ENCODE results near the gene IP6K3.

GRCh38 chr6:33688451-33689147 is 58.1 kb downstream of the IP6K3 start:
- TF ChIP-seq, protein P1, sequence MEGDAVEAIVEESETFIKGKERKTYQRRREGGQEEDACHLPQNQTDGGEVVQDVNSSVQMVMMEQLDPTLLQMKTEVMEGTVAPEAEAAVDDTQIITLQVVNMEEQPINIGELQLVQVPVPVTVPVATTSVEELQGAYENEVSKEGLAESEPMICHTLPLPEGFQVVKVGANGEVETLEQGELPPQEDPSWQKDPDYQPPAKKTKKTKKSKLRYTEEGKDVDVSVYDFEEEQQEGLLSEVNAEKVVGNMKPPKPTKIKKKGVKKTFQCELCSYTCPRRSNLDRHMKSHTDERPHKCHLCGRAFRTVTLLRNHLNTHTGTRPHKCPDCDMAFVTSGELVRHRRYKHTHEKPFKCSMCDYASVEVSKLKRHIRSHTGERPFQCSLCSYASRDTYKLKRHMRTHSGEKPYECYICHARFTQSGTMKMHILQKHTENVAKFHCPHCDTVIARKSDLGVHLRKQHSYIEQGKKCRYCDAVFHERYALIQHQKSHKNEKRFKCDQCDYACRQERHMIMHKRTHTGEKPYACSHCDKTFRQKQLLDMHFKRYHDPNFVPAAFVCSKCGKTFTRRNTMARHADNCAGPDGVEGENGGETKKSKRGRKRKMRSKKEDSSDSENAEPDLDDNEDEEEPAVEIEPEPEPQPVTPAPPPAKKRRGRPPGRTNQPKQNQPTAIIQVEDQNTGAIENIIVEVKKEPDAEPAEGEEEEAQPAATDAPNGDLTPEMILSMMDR (conservative IDR thresholded peaks at IDR 0.05; ENCODE audit: low read depth, low read length) = no peak
- no peak for TF ChIP-seq EZH2 (IDR thresholded peaks at IDR 0.05; ENCODE audit: borderline replicate concordance, low read depth, low read length, poor library complexity, severe bottlenecking)
